BLaER1 treated with 17β-estradiol and CSF1 and Interleukin-3, amounts not matched to agents 10 nM and 100 nM (cell line): ENCODE measurements around the gene NRXN2.
"Not testable (repeated sequence)": the region's sequence is repeated elsewhere in the genome, so short reads cannot be mapped to it uniquely, and the experiment has no call there.

Experiments
- H3K27ac ChIP-seq, 11 experiments: shearing (Covaris generic); formaldehyde crosslinking; 2 replicates each; pipeline ENCODE4 v1.8.1; 2022
- H3K27me3 ChIP-seq, 11 experiments: shearing (Covaris generic); formaldehyde crosslinking; 2 replicates each; pipeline ENCODE4 v1.8.1; 2022
- H3K36me3 ChIP-seq, 11 experiments: shearing (Covaris generic); formaldehyde crosslinking; 2 replicates each; pipeline ENCODE4 v1.8.1; 2022
- H3K4me1 ChIP-seq, 10 experiments: shearing (Covaris generic); formaldehyde crosslinking; 2 replicates each; pipeline ENCODE4 v1.8.1; 2022
- H3K4me2 ChIP-seq, 11 experiments: shearing (Covaris generic); formaldehyde crosslinking; 2 replicates each; pipeline ENCODE4 v1.8.1; 2022
- H3K4me3 ChIP-seq, 10 experiments: shearing (Covaris generic); formaldehyde crosslinking; 2 replicates each; pipeline ENCODE4 v1.8.1; 2022
- H3K9ac ChIP-seq, 11 experiments: shearing (Covaris generic); formaldehyde crosslinking; 2 replicates each; pipeline ENCODE4 v1.8.1; 2022
- H3K9me3 ChIP-seq, 11 experiments: shearing (Covaris generic); formaldehyde crosslinking; replicated peaks in 1 of 11; 2 replicates each; pipeline ENCODE4 v1.8.1; 2022
- H4K20me1 ChIP-seq, 11 experiments: shearing (Covaris generic); formaldehyde crosslinking; 2 replicates each; pipeline ENCODE4 v1.8.1; 2022
- Cebpa-rat ChIP-seq, 11 experiments: shearing (Covaris generic); IDR thresholded peaks; 2 replicates each; pipeline ENCODE4 v1.8.1; 2022

The NRXN2 gene

DNA sequence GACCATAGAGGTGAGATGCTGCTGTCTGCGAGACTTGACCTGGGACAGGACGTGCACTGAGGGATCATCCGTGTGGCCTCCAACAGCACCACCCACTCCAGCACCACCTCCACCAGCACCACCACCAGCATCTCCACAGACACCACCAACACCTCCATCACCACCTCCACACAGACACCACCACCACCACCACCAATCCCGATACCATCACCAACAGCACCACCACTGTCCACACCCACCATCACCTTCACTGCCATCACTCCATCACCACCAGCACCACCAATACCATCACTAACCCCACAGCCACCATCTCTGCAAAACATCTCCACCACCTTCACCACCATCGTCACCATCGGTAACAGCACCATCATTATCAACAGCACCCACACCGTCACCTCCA, 158.6 kb downstream of the NRXN2 start:
- Histone ChIP-seq H3K4me2 (peak overlapping the region in 7 of 11 experiments; percentile 66 to 94 (median 78); a peak in 9 of 22 replicates), H3K4me1 (peaks cover 15 to 56% (median 42%) of the 10 kb centered on the region in 10 experiments; a peak in 19 of 20 replicates), H4K20me1 (no peaks in the 10 kb centered on the region), H3K9ac (no peak overlapping the region), H3K9me3 (no peaks in the 10 kb centered on the region), H3K36me3 (no peaks in the 10 kb centered on the region), H3K4me3 (no peak overlapping the region), H3K27me3 (no peaks in the 10 kb centered on the region), H3K27ac (no peak overlapping the region)
- TF ChIP-seq Cebpa-rat (IDR thresholded peaks at IDR 0.05): no peak

DNA sequence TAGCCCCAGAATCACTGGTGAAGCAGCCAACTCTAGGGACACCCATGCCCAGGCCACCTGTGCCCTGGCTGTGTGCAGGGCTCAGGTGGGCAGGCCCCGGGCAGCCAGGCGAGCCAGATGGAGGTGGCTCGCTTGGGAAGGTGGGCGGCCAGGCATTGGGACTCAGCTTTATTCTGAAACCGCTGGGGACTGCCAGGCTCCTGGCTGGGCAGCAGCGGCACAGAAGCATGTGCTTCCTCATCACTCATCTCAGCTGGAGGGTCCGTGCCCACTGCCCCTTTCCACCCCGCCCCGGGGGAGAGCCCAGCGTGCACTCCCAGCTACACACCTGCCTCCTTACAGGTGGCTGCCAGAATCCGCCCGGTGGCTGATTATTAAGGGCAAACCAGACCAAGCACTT, 159.0 kb downstream of the NRXN2 start:
- Histone ChIP-seq H3K27me3 (no peaks in the 10 kb centered on the region), H3K27ac (no peak overlapping the region), H3K4me1 (peaks cover 15 to 61% (median 46%) of the 10 kb centered on the region in 10 experiments; a peak in 19 of 20 replicates), H3K9me3 (no peaks in the 10 kb centered on the region), H3K4me3 (no peak overlapping the region), H3K4me2 (peak overlapping the region in 2 of 11 experiments; percentile 72 to 94; a peak in 1 of 22 replicates), H3K36me3 (no peaks in the 10 kb centered on the region), H3K9ac (no peak overlapping the region), H4K20me1 (no peaks in the 10 kb centered on the region; a peak in 1 of 22 replicates)
- no peak for TF ChIP-seq Cebpa-rat (IDR thresholded peaks at IDR 0.05)

GRCh38 chr11:64562723-64563351, 160.2 kb downstream of the NRXN2 start:
- Histone ChIP-seq H3K36me3 (no peaks in the 10 kb centered on the region), H3K9me3 (no peaks in the 10 kb centered on the region), H3K4me3 (no peak overlapping the region), H4K20me1 (peaks cover 0 to 4% (median 0%) of the 10 kb centered on the region in 11 experiments; a peak in 1 of 22 replicates), H3K27ac (no peak overlapping the region), H3K9ac (no peak overlapping the region), H3K27me3 (no peaks in the 10 kb centered on the region), H3K4me2 (no peak overlapping the region), H3K4me1 (peaks cover 24 to 71% (median 57%) of the 10 kb centered on the region in 10 experiments)
- no peak for TF ChIP-seq Cebpa-rat (IDR thresholded peaks at IDR 0.05)

GRCh38 chr11:64561984-64562722, 160.8 kb downstream of the NRXN2 start:
- peaks cover 0 to 4% (median 0%) of the 10 kb centered on the region in 11 experiments; a peak in 1 of 22 replicates for H4K20me1 ChIP-seq
- H3K4me1 ChIP-seq: peaks cover 23 to 71% (median 58%) of the 10 kb centered on the region in 10 experiments
- H3K27me3 ChIP-seq: no peaks in the 10 kb centered on the region
- no peak overlapping the region for H3K4me2 ChIP-seq
- H3K36me3 ChIP-seq: no peaks in the 10 kb centered on the region
- H3K9ac ChIP-seq: no peak overlapping the region
- H3K9me3 ChIP-seq: no peaks in the 10 kb centered on the region
- H3K4me3 ChIP-seq: no peak overlapping the region
- no peak overlapping the region for H3K27ac ChIP-seq
- no peak for TF ChIP-seq Cebpa-rat (IDR thresholded peaks at IDR 0.05)

DNA sequence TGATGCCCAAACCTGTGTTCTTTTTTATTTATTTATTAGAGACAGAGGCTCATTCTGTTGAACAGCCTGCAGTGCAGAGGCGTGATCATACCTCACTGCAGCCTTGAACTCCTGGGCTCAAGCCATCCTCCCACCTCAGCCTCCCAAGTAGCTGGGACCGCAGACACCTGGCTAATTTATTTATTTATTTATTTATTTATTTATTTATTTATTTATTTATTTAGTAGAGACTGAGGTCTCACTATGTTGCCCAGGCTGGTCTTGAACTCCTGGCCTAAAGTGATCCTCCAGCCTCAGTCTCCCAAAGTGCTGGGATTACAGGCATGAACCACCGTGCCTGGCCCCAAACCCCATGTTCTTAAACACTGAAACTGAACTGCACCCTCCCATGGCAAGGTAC, 161.6 kb downstream of the NRXN2 start:
- H3K4me3 ChIP-seq, H3K9me3 ChIP-seq, H3K9ac ChIP-seq, H4K20me1 ChIP-seq, H3K4me2 ChIP-seq, H3K27me3 ChIP-seq, H3K27ac ChIP-seq, H3K36me3 ChIP-seq: not testable (repeated sequence)
- peaks cover 16 to 71% (median 58%) of the 10 kb centered on the region in 10 experiments for H3K4me1 ChIP-seq

- Histone ChIP-seq H3K4me3 (no peak overlapping the region), H3K27ac (no peak overlapping the region), H3K36me3 (no peaks in the 10 kb centered on the region), H3K9ac (no peak overlapping the region), H3K4me2 (no peak overlapping the region), H3K4me1 (peaks cover 16 to 71% (median 59%) of the 10 kb centered on the region in 10 experiments), H4K20me1 (peaks cover 0 to 4% (median 0%) of the 10 kb centered on the region in 11 experiments; a peak in 1 of 22 replicates), H3K9me3 (no peaks in the 10 kb centered on the region), H3K27me3 (no peaks in the 10 kb centered on the region)
- TF ChIP-seq Cebpa-rat (IDR thresholded peaks at IDR 0.05): no peak
Measured at GRCh38 chr11:64560941-64561340, 162.1 kb downstream of the NRXN2 start.

DNA sequence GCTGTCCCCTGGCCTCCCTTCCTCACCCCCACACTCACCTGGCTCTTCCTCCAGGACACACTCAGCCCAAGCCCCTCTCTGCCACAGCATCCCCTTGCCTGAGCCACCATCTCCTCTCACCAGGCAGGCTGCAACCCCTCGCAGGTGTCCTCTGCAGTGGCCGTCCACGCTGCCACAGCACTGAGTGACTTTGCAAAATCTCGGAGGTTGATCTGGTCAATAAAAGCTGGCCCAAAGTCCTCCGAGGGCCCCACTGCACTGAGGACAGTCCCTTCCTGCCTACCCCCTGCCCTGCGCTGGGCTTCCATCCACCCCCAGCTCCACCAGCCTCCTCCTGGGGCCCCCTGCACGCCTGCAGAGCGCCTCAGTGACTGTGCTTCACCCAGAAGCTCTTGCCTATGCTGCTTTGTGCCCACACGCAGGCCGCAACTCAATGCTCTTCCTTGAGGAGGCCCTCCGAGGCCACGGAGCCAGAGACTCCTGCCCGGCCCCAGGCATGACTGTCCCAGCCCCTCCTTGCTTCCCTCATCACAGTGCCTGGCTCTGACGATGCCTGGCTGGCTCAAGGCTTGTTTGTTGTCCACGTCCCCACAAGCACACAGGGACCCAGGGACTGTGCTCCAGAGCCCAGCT, 162.7 kb downstream of the NRXN2 start:
- Histone ChIP-seq H3K9me3 (no peaks in the 10 kb centered on the region), H3K4me1 (peaks cover 20 to 71% (median 59%) of the 10 kb centered on the region in 10 experiments), H3K27me3 (no peaks in the 10 kb centered on the region; a peak in 1 of 22 replicates), H4K20me1 (peaks cover 0 to 4% (median 0%) of the 10 kb centered on the region in 11 experiments; a peak in 1 of 22 replicates), H3K4me3 (no peak overlapping the region), H3K4me2 (peak overlapping the region in 7 of 11 experiments; percentile 6 to 90 (median 85); a peak in 4 of 22 replicates), H3K27ac (no peak overlapping the region), H3K36me3 (no peaks in the 10 kb centered on the region), H3K9ac (no peak overlapping the region)
- TF ChIP-seq Cebpa-rat (IDR thresholded peaks at IDR 0.05): no peak

GRCh38 chr11:64559351-64560138, 163.5 kb downstream of the NRXN2 start:
- no peak for TF ChIP-seq Cebpa-rat (IDR thresholded peaks at IDR 0.05)
- no peaks in the 10 kb centered on the region for H3K36me3 ChIP-seq
- no peak overlapping the region for H3K4me3 ChIP-seq
- peaks cover 0 to 4% (median 0%) of the 10 kb centered on the region in 11 experiments; a peak in 1 of 22 replicates for H4K20me1 ChIP-seq
- H3K27ac ChIP-seq: no peak overlapping the region
- H3K27me3 ChIP-seq: no peaks in the 10 kb centered on the region; a peak in 1 of 22 replicates
- 0 out of 22 replicates have a peak overlapping the region, but pooled peaks of 2 of the 11 experiments have one; percentile 16 to 46 for H3K9ac ChIP-seq
- H3K9me3 ChIP-seq: no peaks in the 10 kb centered on the region
- H3K4me2 ChIP-seq: peak overlapping the region in 8 of 11 experiments; percentile 60 to 90 (median 86); a peak in 11 of 22 replicates
- peaks cover 27 to 71% (median 59%) of the 10 kb centered on the region in 10 experiments for H3K4me1 ChIP-seq
